Measurements from ENCODE around the gene STX8. TPM values are rescaled to one million over a fixed set of nuclear protein-coding genes. Genes with fewer than 3 reads are reported as not detected.

STX8 gene
- polyA plus RNA-seq, 1 of the 3 experiments (the other 2 are of a cell fraction): 51.3 TPM

DNA sequence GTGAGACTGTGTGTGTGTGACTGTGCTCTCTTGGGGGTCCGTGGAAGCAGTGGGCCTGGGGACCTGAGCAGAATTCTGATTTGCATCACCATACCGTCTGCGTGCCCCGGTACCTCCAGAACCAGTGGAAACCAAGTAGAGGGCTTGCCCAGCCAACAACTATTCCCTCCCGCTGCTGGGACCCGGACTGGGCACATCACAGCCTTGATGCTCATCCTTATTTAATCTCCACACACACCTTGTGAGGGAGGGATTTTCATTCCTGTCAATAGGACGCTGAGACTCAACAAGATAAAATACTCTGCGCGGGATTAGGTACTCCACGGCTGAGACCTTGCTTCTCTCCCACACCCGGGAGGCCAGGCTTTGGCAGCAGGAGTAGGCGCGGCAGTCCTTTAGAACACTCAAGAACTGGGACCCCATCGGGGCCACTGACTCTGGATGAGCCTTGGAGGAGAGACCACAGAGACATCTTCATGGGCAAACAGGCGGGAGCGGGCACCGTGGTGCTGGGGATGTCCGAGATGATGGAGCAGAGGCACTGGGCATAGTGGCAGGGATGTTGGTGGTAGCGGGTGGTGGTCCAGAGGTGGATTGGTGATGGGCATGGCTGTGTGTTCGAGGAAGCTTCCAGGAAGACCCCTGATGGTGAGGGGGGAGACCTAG lies 346.3 kb downstream of the STX8 start:
- Histone ChIP-seq H2AFZ (ENCODE audit: low read depth) (no peak overlapping the region), H3K4me2 (no peak overlapping the region), H3K27me3 (ENCODE audit: insufficient read depth) (no peaks in the 10 kb centered on the region), H3K79me2 (ENCODE audit: insufficient read depth) (no peaks in the 10 kb centered on the region), H3K9me3 (no peaks in the 10 kb centered on the region), H4K20me1 (ENCODE audit: insufficient read depth) (no peaks in the 10 kb centered on the region), H3K4me3 (ENCODE audit: low read depth in 2 of 2, low read length in 1 of 2) (no peak overlapping the region), H3K9me2 (no peaks in the 10 kb centered on the region), H3K36me3 (replicated peaks in 1 of 2; ENCODE audit: control insufficient read depth in 1 of 2, insufficient read depth in 2 of 2, low read length in 1 of 2) (no peaks in the 10 kb centered on the region), H3K4me1 (ENCODE audit: control insufficient read depth in 1 of 2, insufficient read depth in 2 of 2, low read depth in 1 of 2, low read length in 1 of 2) (peaks cover 0 to 13% of the 10 kb centered on the region in 2 experiments; a peak in 1 of 4 replicates), H3K9ac (no peak overlapping the region), H3F3A (replicated peaks; ENCODE audit: insufficient read depth) (no peaks in the 10 kb centered on the region), H3K27ac (ENCODE audit: low read depth in 2 of 2, low read length in 1 of 2) (no peak overlapping the region)
- DNase-seq: no peak
- ChIA-PET CTCF (no interaction called here), POLR2A (no interaction called here)
- TF ChIP-seq TCF12 (IDR thresholded peaks at IDR 0.05): no peak
- TF ChIP-seq FOXM1 (IDR thresholded peaks at IDR 0.05; ENCODE audit: low read depth): no peak
- no peak for TF ChIP-seq FOSL2 (IDR thresholded peaks at IDR 0.05; ENCODE audit: borderline replicate concordance, low read depth)
- no peak for TF ChIP-seq NRF1 (IDR thresholded peaks at IDR 0.05; ENCODE audit: low read depth, low read length)
- no peak for TF ChIP-seq MEF2A (IDR thresholded peaks at IDR 0.05; ENCODE audit: borderline replicate concordance, low read depth)
- no peak for TF ChIP-seq SIN3A (IDR thresholded peaks at IDR 0.05; ENCODE audit: borderline replicate concordance, low read depth, low read length)
- 76% methylated on average over 17 of the region's 20 CpGs for WGBS (ENCODE audit: low lambda C conversion rate)

DNA sequence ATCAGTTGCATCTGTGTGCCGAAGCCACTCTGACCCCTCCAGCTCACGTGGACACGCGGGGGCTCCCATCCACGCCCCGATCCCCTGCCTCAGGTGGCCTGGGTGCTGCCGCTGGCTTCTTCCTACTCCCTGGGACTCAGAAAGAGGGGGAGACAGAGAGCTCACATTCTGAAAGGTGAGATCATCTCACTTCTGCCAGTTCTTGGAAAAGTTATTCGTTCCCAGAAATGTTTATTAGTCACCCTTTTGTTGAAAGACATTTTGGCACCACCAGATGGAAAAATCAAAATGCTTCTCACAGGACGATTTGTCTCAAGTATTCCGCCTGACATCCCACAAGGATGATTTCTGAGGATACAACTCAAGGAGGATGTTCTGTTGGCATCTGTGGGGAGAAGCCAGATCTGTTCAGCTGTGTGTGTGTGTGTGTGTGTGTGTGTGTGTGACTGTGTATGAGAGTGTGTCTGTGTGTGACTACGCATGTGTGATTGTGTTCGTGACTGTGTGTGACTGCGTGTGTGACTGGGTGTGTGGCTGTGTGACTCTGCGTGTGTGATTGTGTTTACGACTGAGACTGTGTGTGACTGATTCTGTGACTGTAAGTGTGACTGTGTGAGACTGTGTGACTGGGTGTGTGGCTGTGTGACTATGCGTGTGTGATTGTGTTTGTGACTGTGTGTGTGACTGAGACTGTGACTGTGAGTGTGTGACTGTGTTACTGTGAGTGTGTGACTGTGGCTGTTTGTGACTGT lies 347.0 kb downstream of the STX8 start:
- no peaks in the 10 kb centered on the region for H3K36me3 ChIP-seq (replicated peaks in 1 of 2; ENCODE audit: control insufficient read depth in 1 of 2, insufficient read depth in 2 of 2, low read length in 1 of 2)
- H2AFZ ChIP-seq (ENCODE audit: low read depth): no peak overlapping the region
- no peaks in the 10 kb centered on the region for H3F3A ChIP-seq (replicated peaks; ENCODE audit: insufficient read depth)
- DNase-seq: no peak
- no peak overlapping the region for H3K27ac ChIP-seq (ENCODE audit: low read depth in 2 of 2, low read length in 1 of 2)
- H3K4me1 ChIP-seq (ENCODE audit: control insufficient read depth in 1 of 2, insufficient read depth in 2 of 2, low read depth in 1 of 2, low read length in 1 of 2): peaks cover 0 to 13% of the 10 kb centered on the region in 2 experiments; a peak in 1 of 4 replicates
- TF ChIP-seq FOSL2 (IDR thresholded peaks at IDR 0.05; ENCODE audit: borderline replicate concordance, low read depth): 0 out of 2 replicates have a peak, but pooled peaks have one; percentile 10
- TF ChIP-seq, protein P1, sequence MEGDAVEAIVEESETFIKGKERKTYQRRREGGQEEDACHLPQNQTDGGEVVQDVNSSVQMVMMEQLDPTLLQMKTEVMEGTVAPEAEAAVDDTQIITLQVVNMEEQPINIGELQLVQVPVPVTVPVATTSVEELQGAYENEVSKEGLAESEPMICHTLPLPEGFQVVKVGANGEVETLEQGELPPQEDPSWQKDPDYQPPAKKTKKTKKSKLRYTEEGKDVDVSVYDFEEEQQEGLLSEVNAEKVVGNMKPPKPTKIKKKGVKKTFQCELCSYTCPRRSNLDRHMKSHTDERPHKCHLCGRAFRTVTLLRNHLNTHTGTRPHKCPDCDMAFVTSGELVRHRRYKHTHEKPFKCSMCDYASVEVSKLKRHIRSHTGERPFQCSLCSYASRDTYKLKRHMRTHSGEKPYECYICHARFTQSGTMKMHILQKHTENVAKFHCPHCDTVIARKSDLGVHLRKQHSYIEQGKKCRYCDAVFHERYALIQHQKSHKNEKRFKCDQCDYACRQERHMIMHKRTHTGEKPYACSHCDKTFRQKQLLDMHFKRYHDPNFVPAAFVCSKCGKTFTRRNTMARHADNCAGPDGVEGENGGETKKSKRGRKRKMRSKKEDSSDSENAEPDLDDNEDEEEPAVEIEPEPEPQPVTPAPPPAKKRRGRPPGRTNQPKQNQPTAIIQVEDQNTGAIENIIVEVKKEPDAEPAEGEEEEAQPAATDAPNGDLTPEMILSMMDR (IDR thresholded peaks at IDR 0.05): no peak
- no peak overlapping the region for H3K9ac ChIP-seq
- H3K9me3 ChIP-seq: no peaks in the 10 kb centered on the region
- no peaks in the 10 kb centered on the region for H3K27me3 ChIP-seq (ENCODE audit: insufficient read depth)
- H3K9me2 ChIP-seq: no peaks in the 10 kb centered on the region
- POLR2A ChIA-PET: no interaction called here
- no peaks in the 10 kb centered on the region for H4K20me1 ChIP-seq (ENCODE audit: insufficient read depth)
- H3K4me3 ChIP-seq (ENCODE audit: low read depth in 2 of 2, low read length in 1 of 2): no peak overlapping the region
- CTCF ChIA-PET: no interaction called here
- H3K4me2 ChIP-seq: no peak overlapping the region
- H3K79me2 ChIP-seq (ENCODE audit: insufficient read depth): no peaks in the 10 kb centered on the region
- 62% methylated on average over 16 of the region's 16 CpGs for WGBS (ENCODE audit: low lambda C conversion rate)

DNA sequence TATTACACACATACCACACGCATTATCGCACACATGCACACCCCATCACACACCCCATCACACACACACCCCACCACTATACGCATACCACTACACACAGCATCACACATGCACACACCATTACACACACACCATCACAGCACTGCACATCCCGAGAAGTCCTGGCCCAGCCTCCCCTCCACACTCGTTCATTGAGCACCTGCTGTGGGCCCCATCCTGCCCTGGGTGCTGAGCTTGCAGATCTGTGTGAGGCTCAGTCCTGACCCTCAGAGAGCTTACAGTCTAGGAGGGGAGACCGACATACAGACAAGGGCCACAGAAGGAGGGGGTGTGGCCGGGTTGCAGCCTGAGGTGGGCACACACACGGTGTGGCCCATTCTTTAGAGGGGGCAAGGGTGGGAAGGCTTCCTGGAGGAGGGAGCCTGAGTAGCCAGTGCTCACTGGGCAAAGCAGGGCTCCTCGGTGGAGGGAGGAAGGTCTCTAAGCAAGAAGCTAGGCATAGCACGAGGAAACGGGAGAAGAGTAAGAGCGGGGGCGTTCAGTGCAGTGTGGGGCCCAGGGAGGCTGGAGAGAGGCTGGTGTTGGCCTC lies 347.7 kb downstream of the STX8 start:
- no peaks in the 10 kb centered on the region for H3K9me3 ChIP-seq
- H3K9ac ChIP-seq: no peak overlapping the region
- H3K9me2 ChIP-seq: no peaks in the 10 kb centered on the region
- H3K4me2 ChIP-seq: no peak overlapping the region
- 74% methylated on average over 13 of the region's 13 CpGs for WGBS (ENCODE audit: low lambda C conversion rate)
- H3K79me2 ChIP-seq (ENCODE audit: insufficient read depth): no peaks in the 10 kb centered on the region
- no peaks in the 10 kb centered on the region for H3K27me3 ChIP-seq (ENCODE audit: insufficient read depth)
- ChIA-PET POLR2A (no interaction called here), CTCF (no interaction called here)
- H3K4me1 ChIP-seq (ENCODE audit: control insufficient read depth in 1 of 2, insufficient read depth in 2 of 2, low read depth in 1 of 2, low read length in 1 of 2): peaks cover 0 to 13% of the 10 kb centered on the region in 2 experiments; a peak in 1 of 4 replicates
- H2AFZ ChIP-seq (ENCODE audit: low read depth): no peak overlapping the region
- no peak overlapping the region for H3K27ac ChIP-seq (ENCODE audit: low read depth in 2 of 2, low read length in 1 of 2)
- no peaks in the 10 kb centered on the region for H3K36me3 ChIP-seq (replicated peaks in 1 of 2; ENCODE audit: control insufficient read depth in 1 of 2, insufficient read depth in 2 of 2, low read length in 1 of 2)
- no peak for DNase-seq
- H3K4me3 ChIP-seq (ENCODE audit: low read depth in 2 of 2, low read length in 1 of 2): no peak overlapping the region
- no peaks in the 10 kb centered on the region for H3F3A ChIP-seq (replicated peaks; ENCODE audit: insufficient read depth)
- H4K20me1 ChIP-seq (ENCODE audit: insufficient read depth): no peaks in the 10 kb centered on the region
- TF ChIP-seq, protein P2, sequence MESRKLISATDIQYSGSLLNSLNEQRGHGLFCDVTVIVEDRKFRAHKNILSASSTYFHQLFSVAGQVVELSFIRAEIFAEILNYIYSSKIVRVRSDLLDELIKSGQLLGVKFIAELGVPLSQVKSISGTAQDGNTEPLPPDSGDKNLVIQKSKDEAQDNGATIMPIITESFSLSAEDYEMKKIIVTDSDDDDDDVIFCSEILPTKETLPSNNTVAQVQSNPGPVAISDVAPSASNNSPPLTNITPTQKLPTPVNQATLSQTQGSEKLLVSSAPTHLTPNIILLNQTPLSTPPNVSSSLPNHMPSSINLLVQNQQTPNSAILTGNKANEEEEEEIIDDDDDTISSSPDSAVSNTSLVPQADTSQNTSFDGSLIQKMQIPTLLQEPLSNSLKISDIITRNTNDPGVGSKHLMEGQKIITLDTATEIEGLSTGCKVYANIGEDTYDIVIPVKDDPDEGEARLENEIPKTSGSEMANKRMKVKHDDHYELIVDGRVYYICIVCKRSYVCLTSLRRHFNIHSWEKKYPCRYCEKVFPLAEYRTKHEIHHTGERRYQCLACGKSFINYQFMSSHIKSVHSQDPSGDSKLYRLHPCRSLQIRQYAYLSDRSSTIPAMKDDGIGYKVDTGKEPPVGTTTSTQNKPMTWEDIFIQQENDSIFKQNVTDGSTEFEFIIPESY (IDR thresholded peaks at IDR 0.05; ENCODE audit: borderline replicate concordance, low read depth): no peak
- TF ChIP-seq TEAD4 (IDR thresholded peaks at IDR 0.05; ENCODE audit: borderline replicate concordance, insufficient read depth) (no peak), GABPA (IDR thresholded peaks at IDR 0.05; ENCODE audit: low read depth) (no peak), EP300 (IDR thresholded peaks at IDR 0.05; ENCODE audit: borderline replicate concordance in 1 of 2, low read depth in 1 of 2, low read length in 1 of 2) (no peak), FOXM1 (IDR thresholded peaks at IDR 0.05; ENCODE audit: low read depth) (no peak)

Data from SK-N-SH (cell line).